Stomach (tissue), 9 donors: ENCODE measurements around the gene ZFX. TPM values are rescaled to one million over a fixed set of nuclear protein-coding genes. Genes with fewer than 3 reads are reported as not detected.

Source experiments
- DNase-seq, 2 donors: peaks; one replicate each; pipeline versions ENCODE4 v3.0.0 to v3.0.0-alpha.2; 2013 to 2019
- H3K27ac ChIP-seq, 5 donors: fragments of 200-600 bp in 4 of 5; sonication (generic) in 4 of 5; one replicate each; pipeline ENCODE4 v1.5.1; 2013 to 2019; ENCODE audit warnings: mild to moderate bottlenecking in 1 of 5, moderate library complexity in 1 of 5
- H3K27me3 ChIP-seq, 3 donors: fragments of 200-600 bp; sonication (generic); one replicate each; pipeline ENCODE4 v1.5.1; 2017 to 2019; ENCODE audit warnings: mixed run types in 1 of 3
- H3K36me3 ChIP-seq, 4 donors: fragments of 200-600 bp; sonication (generic); 1 replicate in 3 of 4; 2 replicates in 1 of 4; pipeline ENCODE4 v1.5.1; 2016 to 2019
- H3K4me1 ChIP-seq, 4 donors: fragments of 200-600 bp; sonication (generic); one replicate each; pipeline ENCODE4 v1.5.1; 2016 to 2019
- H3K4me3 ChIP-seq, 4 donors: fragments of 200-600 bp; sonication (generic) in 3 of 4; one replicate each; pipeline ENCODE4 v1.5.1; 2016 to 2019; ENCODE audit warnings: mild to moderate bottlenecking in 1 of 4
- H3K9me3 ChIP-seq, 4 donors: fragments of 200-600 bp; sonication (generic); one replicate each; pipeline ENCODE4 v1.5.1; 2016 to 2019
- CTCF ChIP-seq, 7 experiments: fragments of 450-650 bp in 4 of 7; fragments of 200-600 bp in 3 of 7; sonication (generic) in 3 of 7; IDR thresholded peaks; one replicate each; pipeline ENCODE4 v1.5.1; 2016 to 2019; ENCODE audit warnings: antibody characterized with exemption in 7 of 7, control low read depth in 2 of 7, mild to moderate bottlenecking in 1 of 7
- EP300 ChIP-seq: sonication (generic); formaldehyde crosslinking; IDR thresholded peaks from one replicate; pipeline ENCODE4 v1.6.1; 2017; ENCODE audit warnings: antibody characterized with exemption
- POLR2A ChIP-seq, 4 donors: fragments of 450-650 bp; IDR thresholded peaks; one replicate each; pipeline ENCODE4 v1.6.1; 2016; ENCODE audit warnings: antibody characterized with exemption in 4 of 4, control low read depth in 2 of 4, mild to moderate bottlenecking in 1 of 4, moderate library complexity in 1 of 4
- POLR2AphosphoS5 ChIP-seq, 3 donors: sonication (generic); formaldehyde crosslinking; IDR thresholded peaks; one replicate each; pipeline ENCODE4 v1.6.1; 2016; ENCODE audit warnings: antibody characterized with exemption in 3 of 3
- WGBS, 5 donors: extraction: QIAGEN DNeasy Blood & Tissue Kit in 3 of 5; methylation state at CpG; one replicate each; pipeline versions ENCODE4 v1.1.5 to v1.1.7; 2013 to 2018; 5-methylcytosine and 5-hydroxymethylcytosine counted together
- intact Hi-C: fragments of 100-400 bp; cut with DNase I; formaldehyde crosslinking; loops from one replicate; pipeline ENCODE4 v1.15.1; 2023; ENCODE audit warnings: low total_unique reads
- polyA plus RNA-seq, 3 donors: library from polyadenylated mRNA; stranded (reverse); fragments of 200-250 nt; gene quantifications; one replicate each; pipeline ENCODE4 v1.2.3, GENCODE V29; 2013
- total RNA-seq, 5 donors: library from RNA; depleted of rRNA; stranded (reverse); fragments of >200 nt; gene quantifications; one replicate each; pipeline versions ENCODE4 v1.1.0 to v1.2.3, GENCODE V29; 2014 to 2016
- donor health status: healthy with polysubstance abuse.
- donor health status: Bipolar disorder and iron deficiency.
- donor health status: healthy.

Gene ZFX
- total and polyA plus RNA-seq, 8 donors, result 3.8 to 73.6 (median 17.4) TPM

GRCh38 chrX:24221872-24222271 is 72.3 kb downstream of the ZFX start:
- H3K9me3 ChIP-seq, result peaks cover 0 to 15% (median 0%) of the 10 kb centered on the region in 4 donors
- no peaks in the 10 kb centered on the region for H3K36me3 ChIP-seq
- DNase-seq, result no peak
- H3K4me1 ChIP-seq, result no peaks in the 10 kb centered on the region
- 74 to 78% (median 77%) methylated on average over 5 of the region's 5 CpGs for WGBS, 5 donors
- intact Hi-C loops, result no loop called here
- TF ChIP-seq POLR2AphosphoS5 (IDR thresholded peaks at IDR 0.05), result no peak
- TF ChIP-seq CTCF (IDR thresholded peaks at IDR 0.05), result no peak
- TF ChIP-seq EP300, result no peak
- no peak for TF ChIP-seq POLR2A (IDR thresholded peaks at IDR 0.05)
- H3K27ac ChIP-seq, result no peak overlapping the region
- H3K4me3 ChIP-seq, result no peak overlapping the region
- H3K27me3 ChIP-seq, result no peaks in the 10 kb centered on the region

GRCh38 chrX:24225265-24225664 is 75.7 kb downstream of the ZFX start:
- DNase-seq, result no peak
- Histone ChIP-seq H3K36me3 (no peaks in the 10 kb centered on the region), H3K27ac (no peak overlapping the region), H3K4me3 (no peak overlapping the region), H3K27me3 (no peaks in the 10 kb centered on the region), H3K4me1 (peaks cover 0 to 7% (median 0%) of the 10 kb centered on the region in 4 donors), H3K9me3 (peaks cover 0 to 15% (median 0%) of the 10 kb centered on the region in 4 donors)
- TF ChIP-seq POLR2AphosphoS5 (IDR thresholded peaks at IDR 0.05) (no peak), EP300 (no peak), POLR2A (IDR thresholded peaks at IDR 0.05) (no peak), CTCF (IDR thresholded peaks at IDR 0.05) (no peak)
- intact Hi-C loops, result no loop called here

- DNase-seq, result no peak
- TF ChIP-seq POLR2A (IDR thresholded peaks at IDR 0.05) (no peak), CTCF (IDR thresholded peaks at IDR 0.05) (no peak), POLR2AphosphoS5 (IDR thresholded peaks at IDR 0.05) (no peak), EP300 (no peak)
- 77 to 95% (median 95%) methylated on average over 2 of the region's 2 CpGs for WGBS, 5 donors
- Histone ChIP-seq H3K4me3 (no peak overlapping the region), H3K27ac (no peak overlapping the region), H3K9me3 (peaks cover 0 to 15% (median 0%) of the 10 kb centered on the region in 4 donors), H3K4me1 (peaks cover 0 to 7% (median 0%) of the 10 kb centered on the region in 4 donors), H3K36me3 (no peaks in the 10 kb centered on the region), H3K27me3 (no peaks in the 10 kb centered on the region)
- intact Hi-C loops, result no loop called here
Observed at GRCh38 chrX:24226176-24226575, 76.6 kb downstream of the ZFX start.

GRCh38 chrX:24228596-24228995 is 79.1 kb downstream of the ZFX start:
- intact Hi-C loops, result no loop called here
- H3K27me3 ChIP-seq, result no peaks in the 10 kb centered on the region
- WGBS, 5 donors, result 85 to 98% (median 92%) methylated on average over 5 of the region's 5 CpGs
- TF ChIP-seq EP300 (no peak), CTCF (IDR thresholded peaks at IDR 0.05) (no peak), POLR2A (IDR thresholded peaks at IDR 0.05) (no peak), POLR2AphosphoS5 (IDR thresholded peaks at IDR 0.05) (no peak)
- no peaks in the 10 kb centered on the region for H3K36me3 ChIP-seq
- H3K27ac ChIP-seq, result no peak overlapping the region
- DNase-seq, result no peak
- peaks cover 0 to 15% (median 0%) of the 10 kb centered on the region in 4 donors for H3K9me3 ChIP-seq
- peaks cover 0 to 7% (median 0%) of the 10 kb centered on the region in 4 donors for H3K4me1 ChIP-seq
- H3K4me3 ChIP-seq, result no peak overlapping the region
